Spleen (tissue), 11 donors: ENCODE data around the gene MEG3. TPM values are rescaled to one million over a fixed set of nuclear protein-coding genes. Genes with fewer than 3 reads are reported as not detected.

Experiments used
- DNase-seq: peaks from one replicate; pipeline ENCODE4 v3.0.0-alpha.2; 2020
- H3K27ac ChIP-seq, 8 donors: fragments of 200-600 bp; sonication (generic) in 7 of 8; 1 replicate in 4 of 8; 2 replicates in 4 of 8; pipeline versions ENCODE4 v1.5.0 to v1.8.0; 2016 to 2021; ENCODE audit warnings: inconsistent platforms in 4 of 8, mild to moderate bottlenecking in 4 of 8, moderate library complexity in 1 of 8
- H3K27me3 ChIP-seq, 7 donors: fragments of 200-600 bp; sonication (generic) in 6 of 7; replicated peaks in 1 of 7; 1 replicate in 4 of 7; 2 replicates in 3 of 7; pipeline versions ENCODE4 v1.5.0 to v1.8.0; 2016 to 2021; ENCODE audit warnings: inconsistent platforms in 3 of 7, mild to moderate bottlenecking in 1 of 7
- H3K36me3 ChIP-seq, 6 donors: fragments of 200-600 bp; sonication (generic) in 5 of 6; 1 replicate in 4 of 6; 2 replicates in 2 of 6; pipeline versions ENCODE4 v1.5.0 to v1.8.0; 2016 to 2021; ENCODE audit warnings: inconsistent platforms in 2 of 6
- H3K4me1 ChIP-seq, 6 donors: fragments of 200-600 bp; sonication (generic) in 5 of 6; 1 replicate in 3 of 6; 2 replicates in 3 of 6; pipeline versions ENCODE4 v1.5.0 to v1.8.0; 2016 to 2021; ENCODE audit warnings: inconsistent platforms in 3 of 6
- H3K4me3 ChIP-seq, 8 donors: fragments of 200-600 bp; sonication (generic) in 7 of 8; 1 replicate in 4 of 8; 2 replicates in 4 of 8; pipeline versions ENCODE4 v1.5.0 to v1.8.0; 2016 to 2021; ENCODE audit warnings: inconsistent platforms in 4 of 8, mild to moderate bottlenecking in 4 of 8, moderate library complexity in 2 of 8
- H3K9me3 ChIP-seq, 8 donors: fragments of 200-600 bp; sonication (generic) in 7 of 8; 1 replicate in 4 of 8; 2 replicates in 4 of 8; pipeline versions ENCODE4 v1.5.0 to v1.8.0; 2016 to 2021; ENCODE audit warnings: inconsistent platforms in 4 of 8
- CTCF ChIP-seq, 11 experiments: fragments of 200-600 bp in 7 of 11; fragments of 450-650 bp in 4 of 11; sonication (generic) in 4 of 11; IDR thresholded peaks in 8 of 11; conservative IDR thresholded peaks in 3 of 11; 1 replicate in 7 of 11; 2 replicates in 4 of 11; pipeline versions ENCODE4 v1.4.0 to v1.8.0; 2016 to 2021; ENCODE audit warnings: antibody characterized with exemption in 11 of 11, inconsistent platforms in 4 of 11, mild to moderate bottlenecking in 1 of 11
- POLR2A ChIP-seq, 3 donors: fragments of 450-650 bp; IDR thresholded peaks; one replicate each; pipeline ENCODE4 v1.5.1; 2017; ENCODE audit warnings: antibody characterized with exemption in 3 of 3, mild to moderate bottlenecking in 1 of 3
- POLR2AphosphoS5 ChIP-seq, 3 donors: sonication (generic); formaldehyde crosslinking; IDR thresholded peaks; one replicate each; pipeline ENCODE4 v1.5.1; 2017; ENCODE audit warnings: antibody characterized with exemption in 3 of 3
- WGBS, 5 donors: extraction: QIAGEN DNeasy Blood & Tissue Kit in 3 of 5; methylation state at CpG; one replicate each; pipeline versions ENCODE4 v1.1.5 to v1.1.7; 2013 to 2018; 5-methylcytosine and 5-hydroxymethylcytosine counted together
- intact Hi-C: fragments of 100-400 bp; cut with DNase I; formaldehyde crosslinking; loops from one replicate; pipeline ENCODE4 v1.15.0; 2023; ENCODE audit warnings: low total_unique reads
- polyA plus RNA-seq, 3 donors: library from polyadenylated mRNA; stranded (reverse); fragments of 200-250 nt; gene quantifications; one replicate each; pipeline ENCODE4 v1.2.1, GENCODE V29; 2013
- total RNA-seq, 7 donors: library from RNA; depleted of rRNA in 3 of 7; stranded (reverse); fragments of >200 nt in 3 of 7; fragmentation: NEBNext Ultra II Directional in 4 of 7; extraction: Animal tissue kit (Norgen Biotek cat#: 25700) in 4 of 7; gene quantifications; one replicate each; pipeline versions ENCODE4 v1.1.0 to v1.2.1, GENCODE V29; 2016 to 2021
- donor health status: healthy with polysubstance abuse.
- donor health status: DM: no; HTN: no; CAD: no; lungs with moderate emphysema.
- donor health status: DM: no; HTN: no; CAD: no.
- donor health status: Bipolar disorder and iron deficiency.
- donor health status: healthy.
- donor health status: DM: no; HTN: no; CAD: no.
- donor health status: DM: yes; HTN: yes; CAD: no.

The MEG3 gene
- total and polyA plus RNA-seq, 10 donors = 86.5 to 763 (median 187) TPM

- peak in 1 of 11 experiments; percentile 14 for TF ChIP-seq CTCF (IDR thresholded peaks at IDR 0.05 in 8 of 11, conservative IDR thresholded peaks at IDR 0.05 in 3 of 11)
- TF ChIP-seq POLR2AphosphoS5 (IDR thresholded peaks at IDR 0.05) = peak in 2 of 3 donors; percentile 40 to 67
- no peak for TF ChIP-seq POLR2A (IDR thresholded peaks at IDR 0.05)
- intact Hi-C loops = loop anchor here (10.0 kb wide), 1 partner anchor 379 kb away; no protein-coding TSS in a partner anchor
- 76 to 87% (median 85%) methylated on average over 18 of the region's 18 CpGs for WGBS, 5 donors
- peak; percentile 54 for DNase-seq
- Histone ChIP-seq H3K27ac (no peak overlapping the region), H3K4me3 (no peak overlapping the region), H3K36me3 (no peaks in the 10 kb centered on the region), H3K27me3 (no peaks in the 10 kb centered on the region), H3K4me1 (peaks cover 0 to 15% (median 2%) of the 10 kb centered on the region in 6 donors), H3K9me3 (no peaks in the 10 kb centered on the region)
These were observed 29.5 kb downstream of the MEG3 start for GRCh38 chr14:100855256-100855930.

- H3K27me3 ChIP-seq = peaks cover 0 to 1% (median 0%) of the 10 kb centered on the region in 7 donors
- TF ChIP-seq POLR2AphosphoS5 (IDR thresholded peaks at IDR 0.05) (no peak), POLR2A (IDR thresholded peaks at IDR 0.05) (no peak), CTCF (IDR thresholded peaks at IDR 0.05 in 8 of 11, conservative IDR thresholded peaks at IDR 0.05 in 3 of 11) (no peak)
- no peak overlapping the region for H3K4me3 ChIP-seq
- peak; percentile 55 for DNase-seq
- H3K27ac ChIP-seq = no peak overlapping the region
- WGBS, 5 donors = 84 to 94% (median 86%) methylated on average over 20 of the region's 20 CpGs
- H3K36me3 ChIP-seq = no peaks in the 10 kb centered on the region
- no peaks in the 10 kb centered on the region for H3K9me3 ChIP-seq
- intact Hi-C loops = loop anchor here (10.0 kb wide), 1 partner anchor 378 kb away; no protein-coding TSS in a partner anchor
- peaks cover 0 to 7% (median 0%) of the 10 kb centered on the region in 6 donors for H3K4me1 ChIP-seq
These were observed 30.4 kb downstream of the MEG3 start for GRCh38 chr14:100856056-100856950.

GRCh38 chr14:100857233-100857922 is 31.5 kb downstream of the MEG3 start:
- no peak overlapping the region for H3K4me3 ChIP-seq
- no peak overlapping the region for H3K27ac ChIP-seq
- H3K27me3 ChIP-seq = peaks cover 0 to 4% (median 0%) of the 10 kb centered on the region in 7 donors
- no peaks in the 10 kb centered on the region for H3K36me3 ChIP-seq
- intact Hi-C loops = loop anchor here (10.0 kb wide), 1 partner anchor 377 kb away; no protein-coding TSS in a partner anchor
- WGBS, 5 donors = 63 to 77% (median 71%) methylated on average over 14 of the region's 14 CpGs
- no peaks in the 10 kb centered on the region for H3K4me1 ChIP-seq
- TF ChIP-seq POLR2A (IDR thresholded peaks at IDR 0.05) = no peak
- no peak for TF ChIP-seq POLR2AphosphoS5 (IDR thresholded peaks at IDR 0.05)
- no peak for TF ChIP-seq CTCF (IDR thresholded peaks at IDR 0.05 in 8 of 11, conservative IDR thresholded peaks at IDR 0.05 in 3 of 11)
- DNase-seq = peak; percentile 48
- H3K9me3 ChIP-seq = no peaks in the 10 kb centered on the region
